GM13976 (cell line): Measurements from ENCODE around the gene NUP214.
"Not testable (repeated sequence)": the region's sequence is repeated elsewhere in the genome, so short reads cannot be mapped to it uniquely, and the experiment has no call there.

Source experiments
- DNase-seq: peaks from one replicate; pipeline ENCODE4 v3.0.0; 2012; ENCODE audit warnings: low spot score
- CTCF ChIP-seq: IDR thresholded peaks from 2 replicates; pipeline ENCODE4 v1.5.1; 2012; ENCODE audit warnings: borderline replicate concordance, mild to moderate bottlenecking; ENCODE audit not compliant: insufficient read depth; ENCODE audit errors: extremely low read depth, missing control alignments, control extremely low read depth
- in situ Hi-C: fragments of 300-500 bp; cut with MboI; formaldehyde crosslinking; loops from one replicate; pipeline ENCODE4 v1.12.0; 2022; ENCODE audit warnings: low sequenced_read_pairs, mixed read lengths, inconsistent platforms; ENCODE audit not compliant: unreplicated experiment

NUP214 gene

GRCh38 chr9:131097126-131097947 is 28.0 kb upstream of the NUP214 start:
- in situ Hi-C loops: no loop called here
- no peak for TF ChIP-seq CTCF
- DNase-seq: no peak

- DNase-seq: no peak
- in situ Hi-C loops: no loop called here
These were observed 27.5 kb upstream of the NUP214 start for GRCh38 chr9:131097948-131098278.

GRCh38 chr9:131098391-131099101 is 26.8 kb upstream of the NUP214 start:
- DNase-seq: no peak
- in situ Hi-C loops: no loop called here
- TF ChIP-seq CTCF: no peak

More at GRCh38 chr9:131097948-131098278, 27.5 kb upstream of the NUP214 start:
- no peak for TF ChIP-seq CTCF

- no peak for DNase-seq
- no peak for TF ChIP-seq CTCF
- in situ Hi-C loops: no loop called here
These were observed 26.2 kb upstream of the NUP214 start for GRCh38 chr9:131099102-131099606.

GRCh38 chr9:131099845-131100244 is 25.5 kb upstream of the NUP214 start:
- DNase-seq, in situ Hi-C loops: not testable (repeated sequence)

- no peak for DNase-seq
- in situ Hi-C loops: no loop called here
- no peak for TF ChIP-seq CTCF
These were observed 24.9 kb upstream of the NUP214 start for GRCh38 chr9:131100445-131100844.
